Neural cell (in vitro differentiated cells): ENCODE results near the gene KIF16B. TPM values are rescaled to one million over a fixed set of nuclear protein-coding genes. Genes with fewer than 3 reads are reported as not detected.

Source experiments
- H2AFZ ChIP-seq: fragments of 200-600, 300-800 bp; sonication (generic), shearing (Covaris generic); 2 replicates; pipeline ENCODE4 v1.6.0; 2014; ENCODE audit warnings: low read depth, mild to moderate bottlenecking, antibody characterized with exemption, low read length, moderate library complexity
- H3F3A ChIP-seq: fragments of 200-600 bp; shearing (Covaris generic); 2 replicates; pipeline ENCODE4 v1.6.1; 2016; ENCODE audit warnings: mild to moderate bottlenecking, moderate library complexity, mixed read lengths, antibody characterized with exemption, low read length; ENCODE audit not compliant: insufficient read depth, poor library complexity, severe bottlenecking
- H3K27ac ChIP-seq: fragments of 200-600, 300-800 bp; sonication (generic), shearing (Covaris generic); 2 replicates; pipeline ENCODE4 v1.5.1; 2014; ENCODE audit warnings: mild to moderate bottlenecking, low read length, moderate library complexity
- H3K27me3 ChIP-seq: fragments of 300-800, 200-600 bp; sonication (generic), shearing (Covaris generic); 2 replicates; pipeline ENCODE4 v1.6.0; 2014; ENCODE audit warnings: mild to moderate bottlenecking, low read depth, low read length, moderate library complexity; ENCODE audit not compliant: insufficient read depth
- H3K36me3 ChIP-seq: fragments of 300-800, 200-600 bp; sonication (generic), shearing (Covaris generic); 2 replicates; pipeline ENCODE4 v1.5.1; 2014; ENCODE audit warnings: mild to moderate bottlenecking, antibody characterized with exemption, low read length, moderate library complexity; ENCODE audit not compliant: insufficient read depth
- H3K4me2 ChIP-seq: fragments of 300-800, 200-600 bp; sonication (generic), shearing (Covaris generic); 2 replicates; pipeline ENCODE4 v1.6.0; 2014; ENCODE audit warnings: mild to moderate bottlenecking, low read length
- H3K4me3 ChIP-seq: fragments of 300-800, 200-600 bp; sonication (generic), shearing (Covaris generic); 2 replicates; pipeline ENCODE4 v1.5.1; 2014; ENCODE audit warnings: mild to moderate bottlenecking, low read length, moderate library complexity
- H3K79me2 ChIP-seq: fragments of 200-600 bp; shearing (Covaris generic); replicated peaks from 2 replicates; pipeline ENCODE4 v1.6.0; 2014; ENCODE audit warnings: mild to moderate bottlenecking, low read length, moderate library complexity; ENCODE audit not compliant: insufficient read depth
- H3K9ac ChIP-seq: fragments of 300-800, 200-600 bp; sonication (generic), shearing (Covaris generic); 2 replicates; pipeline ENCODE4 v1.6.1; 2016; ENCODE audit warnings: mild to moderate bottlenecking, low read length, mixed read lengths
- H3K9me2 ChIP-seq: fragments of 200-600 bp; shearing (Covaris generic); 2 replicates; pipeline ENCODE4 v1.6.1; 2016; ENCODE audit warnings: mild to moderate bottlenecking, low read length, mixed read lengths; ENCODE audit not compliant: insufficient read depth
- H3K9me3 ChIP-seq: fragments of 200-600, 300-800 bp; sonication (generic), shearing (Covaris generic); 2 replicates; pipeline ENCODE4 v1.6.1; 2016; ENCODE audit warnings: mild to moderate bottlenecking, mixed run types, low read length, moderate library complexity, mixed read lengths
- H4K20me1 ChIP-seq: fragments of 200-600 bp; shearing (Covaris generic); 2 replicates; pipeline ENCODE4 v1.6.1; 2016; ENCODE audit warnings: mild to moderate bottlenecking, mixed run types; ENCODE audit not compliant: insufficient read depth
- CTCF ChIP-seq: fragments of 450-650 bp; IDR thresholded peaks from 2 replicates; pipeline ENCODE4 v1.5.1; 2014; ENCODE audit warnings: antibody characterized with exemption, mild to moderate bottlenecking, moderate library complexity; ENCODE audit not compliant: poor library complexity, severe bottlenecking
- EP300 ChIP-seq: fragments of 450-650 bp; conservative IDR thresholded peaks from 2 replicates; pipeline ENCODE4 v1.6.1; 2014; ENCODE audit warnings: antibody characterized with exemption, mild to moderate bottlenecking, moderate library complexity; ENCODE audit not compliant: poor library complexity, severe bottlenecking
- EZH2 ChIP-seq: fragments of 200-600, 300-800 bp; shearing (Covaris generic), sonication (generic); IDR thresholded peaks from 2 replicates; pipeline ENCODE4 v1.6.1; 2014; ENCODE audit warnings: antibody characterized with exemption, low read length, borderline replicate concordance, mild to moderate bottlenecking; ENCODE audit not compliant: insufficient read depth, poor library complexity, severe bottlenecking
- MXI1 ChIP-seq: fragments of 450-650 bp; conservative IDR thresholded peaks from 2 replicates; pipeline ENCODE4 v1.6.1; 2014; ENCODE audit warnings: antibody characterized with exemption, mild to moderate bottlenecking; ENCODE audit not compliant: poor library complexity, severe bottlenecking
- POLR2AphosphoS5 ChIP-seq: IDR thresholded peaks from 2 replicates; pipeline ENCODE4 v1.6.1; 2012
- RAD21 ChIP-seq: fragments of 450-650 bp; conservative IDR thresholded peaks from 2 replicates; pipeline ENCODE4 v1.6.1; 2014; ENCODE audit warnings: antibody characterized with exemption, mild to moderate bottlenecking, moderate library complexity
- REST ChIP-seq: IDR thresholded peaks from 2 replicates; pipeline ENCODE4 v1.6.1; 2012; ENCODE audit warnings: borderline replicate concordance
- SMC3 ChIP-seq: fragments of 450-650 bp; conservative IDR thresholded peaks from 2 replicates; pipeline ENCODE4 v1.6.1; 2014; ENCODE audit warnings: antibody characterized with exemption, mild to moderate bottlenecking, moderate library complexity; ENCODE audit not compliant: poor library complexity
- TAF1 ChIP-seq: IDR thresholded peaks from 2 replicates; pipeline ENCODE4 v1.6.1; 2012; ENCODE audit warnings: low read depth
- polyA plus RNA-seq: library from polyadenylated mRNA; depleted of rRNA; stranded (reverse); fragments of >200 nt; gene quantifications from 2 replicates; pipeline ENCODE4 v1.2.3, GENCODE V29; 2014

Gene KIF16B
- polyA plus RNA-seq, 1 donor from 2014 or later, result 3.8 TPM

GRCh38 chr20:16279320-16279719, 293.9 kb downstream of the KIF16B start:
- H3K27me3 ChIP-seq, result no peaks in the 10 kb centered on the region
- no peaks in the 10 kb centered on the region for H3K9me2 ChIP-seq
- no peak overlapping the region for H3K4me2 ChIP-seq
- H3K4me3 ChIP-seq, result no peak overlapping the region
- no peaks in the 10 kb centered on the region for H3F3A ChIP-seq
- H3K27ac ChIP-seq, result no peak overlapping the region
- no peaks in the 10 kb centered on the region for H4K20me1 ChIP-seq
- no peak overlapping the region for H3K9ac ChIP-seq
- no peaks in the 10 kb centered on the region for H3K79me2 ChIP-seq
- no peak overlapping the region for H2AFZ ChIP-seq
- no peaks in the 10 kb centered on the region for H3K9me3 ChIP-seq
- TF ChIP-seq CTCF (no peak), EP300 (no peak), SMC3 (no peak), MXI1 (no peak), RAD21 (no peak)
- no peaks in the 10 kb centered on the region for H3K36me3 ChIP-seq

- TF ChIP-seq RAD21 (no peak), REST (no peak), POLR2AphosphoS5 (no peak), EP300 (no peak), CTCF (no peak), MXI1 (no peak), EZH2 (no peak), SMC3 (no peak), TAF1 (no peak)
- no peak overlapping the region for H2AFZ ChIP-seq
- no peak overlapping the region for H3K9ac ChIP-seq
- no peak overlapping the region for H3K4me3 ChIP-seq
- H3K36me3 ChIP-seq, result no peaks in the 10 kb centered on the region
- H4K20me1 ChIP-seq, result no peaks in the 10 kb centered on the region
- no peaks in the 10 kb centered on the region for H3K9me3 ChIP-seq
- no peaks in the 10 kb centered on the region for H3K27me3 ChIP-seq
- H3K9me2 ChIP-seq, result no peaks in the 10 kb centered on the region
- H3F3A ChIP-seq, result no peaks in the 10 kb centered on the region
- H3K27ac ChIP-seq, result no peak overlapping the region
- H3K79me2 ChIP-seq, result no peaks in the 10 kb centered on the region
- no peak overlapping the region for H3K4me2 ChIP-seq
Measured at GRCh38 chr20:16273812-16274555, 299.3 kb downstream of the KIF16B start.
